Measurements from ENCODE around the gene GIGYF2.
A peak's percentile ranks its signal among the peaks of the same experiment; 100 is the strongest.

The GIGYF2 gene

GRCh38 chr2:232882505-232883115 lies 185.5 kb downstream of the GIGYF2 start:
- no peak for DNase-seq (ENCODE audit: low read depth)
- H3K4me3 ChIP-seq (ENCODE audit: low read length) = no peak overlapping the region
- TF ChIP-seq, protein P1, sequence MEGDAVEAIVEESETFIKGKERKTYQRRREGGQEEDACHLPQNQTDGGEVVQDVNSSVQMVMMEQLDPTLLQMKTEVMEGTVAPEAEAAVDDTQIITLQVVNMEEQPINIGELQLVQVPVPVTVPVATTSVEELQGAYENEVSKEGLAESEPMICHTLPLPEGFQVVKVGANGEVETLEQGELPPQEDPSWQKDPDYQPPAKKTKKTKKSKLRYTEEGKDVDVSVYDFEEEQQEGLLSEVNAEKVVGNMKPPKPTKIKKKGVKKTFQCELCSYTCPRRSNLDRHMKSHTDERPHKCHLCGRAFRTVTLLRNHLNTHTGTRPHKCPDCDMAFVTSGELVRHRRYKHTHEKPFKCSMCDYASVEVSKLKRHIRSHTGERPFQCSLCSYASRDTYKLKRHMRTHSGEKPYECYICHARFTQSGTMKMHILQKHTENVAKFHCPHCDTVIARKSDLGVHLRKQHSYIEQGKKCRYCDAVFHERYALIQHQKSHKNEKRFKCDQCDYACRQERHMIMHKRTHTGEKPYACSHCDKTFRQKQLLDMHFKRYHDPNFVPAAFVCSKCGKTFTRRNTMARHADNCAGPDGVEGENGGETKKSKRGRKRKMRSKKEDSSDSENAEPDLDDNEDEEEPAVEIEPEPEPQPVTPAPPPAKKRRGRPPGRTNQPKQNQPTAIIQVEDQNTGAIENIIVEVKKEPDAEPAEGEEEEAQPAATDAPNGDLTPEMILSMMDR (IDR thresholded peaks at IDR 0.05; ENCODE audit: insufficient read depth, low read depth, low read length, missing control alignments) = no peak

GRCh38 chr2:232883116-232883721 lies 186.1 kb downstream of the GIGYF2 start:
- TF ChIP-seq, protein P1 (IDR thresholded peaks at IDR 0.05; ENCODE audit: insufficient read depth, low read depth, low read length, missing control alignments) = no peak
- H3K4me3 ChIP-seq (ENCODE audit: low read length) = no peak overlapping the region
- DNase-seq (ENCODE audit: low read depth) = no peak

- DNase-seq (ENCODE audit: low read depth) = no peak
- H3K4me3 ChIP-seq (ENCODE audit: low read length) = no peak overlapping the region
- TF ChIP-seq, protein P1 (IDR thresholded peaks at IDR 0.05; ENCODE audit: insufficient read depth, low read depth, low read length, missing control alignments) = no peak
These were observed 186.9 kb downstream of the GIGYF2 start for GRCh38 chr2:232884001-232884421.

- H3K4me3 ChIP-seq (ENCODE audit: low read length) = no peak overlapping the region
- TF ChIP-seq, protein P1 (IDR thresholded peaks at IDR 0.05; ENCODE audit: insufficient read depth, low read depth, low read length, missing control alignments) = no peak
- DNase-seq (ENCODE audit: low read depth) = no peak
These were observed 187.6 kb downstream of the GIGYF2 start for GRCh38 chr2:232884549-232885263.

DNA sequence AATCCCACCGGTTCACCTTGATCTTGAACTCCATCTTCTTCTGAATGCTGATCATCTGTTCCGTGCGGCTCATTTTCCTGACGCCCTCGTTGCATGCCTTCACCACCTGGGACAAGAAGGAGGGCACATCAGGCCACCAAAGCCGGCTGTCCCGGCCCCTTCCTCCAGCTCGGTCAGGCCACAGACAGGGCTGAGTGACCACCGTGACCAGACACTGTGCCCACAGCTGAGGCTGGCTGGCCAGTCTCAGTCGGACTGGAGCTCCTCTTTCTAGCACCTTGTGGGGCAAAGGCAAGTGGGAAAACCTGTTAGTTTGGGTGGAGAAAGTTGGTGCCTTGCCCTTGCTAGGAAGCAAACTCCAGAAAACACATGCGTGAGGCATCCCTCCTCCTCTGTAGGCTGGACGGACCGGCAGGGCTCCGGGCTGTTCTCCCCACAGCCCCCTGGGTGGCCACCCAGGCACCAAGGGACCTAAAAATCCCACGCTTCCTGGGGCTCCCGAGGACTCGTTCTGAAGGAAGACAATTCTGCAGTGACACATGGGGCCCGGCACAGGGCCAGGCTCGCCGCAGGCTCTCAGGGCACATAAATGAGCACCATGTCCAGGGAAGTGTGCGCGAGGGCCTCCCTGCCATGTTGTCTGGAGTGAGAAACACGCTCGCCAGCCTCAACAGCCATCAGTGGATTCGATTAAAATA lies 188.3 kb downstream of the GIGYF2 start:
- TF ChIP-seq, protein P1 (IDR thresholded peaks at IDR 0.05; ENCODE audit: insufficient read depth, low read depth, low read length, missing control alignments) = no peak
- H3K4me3 ChIP-seq (ENCODE audit: low read length) = no peak overlapping the region
- peak; percentile 54 for DNase-seq (ENCODE audit: low read depth)

DNA sequence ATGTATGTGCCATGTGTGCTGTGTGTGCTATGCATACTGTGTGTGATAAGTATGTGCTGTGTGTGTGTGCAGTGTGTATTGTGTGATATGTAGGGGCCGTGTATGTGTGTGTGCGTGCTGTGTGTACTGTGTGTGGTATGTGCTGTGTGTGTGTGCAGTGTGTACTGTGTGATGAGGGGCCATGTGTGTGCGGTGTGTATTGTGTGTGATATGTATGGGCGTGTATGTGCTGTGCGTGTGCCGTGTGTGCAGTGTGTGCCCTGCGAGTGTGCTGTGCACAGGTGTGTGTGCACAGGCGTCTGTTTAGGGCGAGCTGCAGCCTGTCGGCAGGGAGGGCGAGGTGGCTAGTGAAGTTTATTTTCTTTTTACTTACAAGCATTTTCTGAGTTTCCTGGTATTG lies 189.0 kb downstream of the GIGYF2 start:
- TF ChIP-seq, protein P1 (IDR thresholded peaks at IDR 0.05; ENCODE audit: insufficient read depth, low read depth, low read length, missing control alignments) = no peak
- no peak overlapping the region for H3K4me3 ChIP-seq (ENCODE audit: low read length)
- no peak for DNase-seq (ENCODE audit: low read depth)

All from epithelial cell of esophagus (primary cell).